Gastroesophageal sphincter (tissue), 3 donors: ENCODE data around the gene FYB1.

Source experiments
- EP300 ChIP-seq: sonication (generic); formaldehyde crosslinking; IDR thresholded peaks from one replicate; pipeline ENCODE4 v1.6.1; 2017; ENCODE audit warnings: antibody characterized with exemption, mild to moderate bottlenecking
- POLR2AphosphoS5 ChIP-seq: sonication (generic); formaldehyde crosslinking; IDR thresholded peaks from one replicate; pipeline ENCODE4 v1.6.1; 2017; ENCODE audit warnings: antibody characterized with exemption
- TF ChIP-seq, protein P1 (sequence below), 4 experiments: fragments of 200-600 bp in 2 of 4; fragments of 450-650 bp in 2 of 4; sonication (generic) in 1 of 4; IDR thresholded peaks; one replicate each; pipeline ENCODE4 v1.5.1; 2017 to 2019; ENCODE audit warnings: antibody characterized with exemption in 4 of 4, mild to moderate bottlenecking in 2 of 4, moderate library complexity in 2 of 4

DNA sequence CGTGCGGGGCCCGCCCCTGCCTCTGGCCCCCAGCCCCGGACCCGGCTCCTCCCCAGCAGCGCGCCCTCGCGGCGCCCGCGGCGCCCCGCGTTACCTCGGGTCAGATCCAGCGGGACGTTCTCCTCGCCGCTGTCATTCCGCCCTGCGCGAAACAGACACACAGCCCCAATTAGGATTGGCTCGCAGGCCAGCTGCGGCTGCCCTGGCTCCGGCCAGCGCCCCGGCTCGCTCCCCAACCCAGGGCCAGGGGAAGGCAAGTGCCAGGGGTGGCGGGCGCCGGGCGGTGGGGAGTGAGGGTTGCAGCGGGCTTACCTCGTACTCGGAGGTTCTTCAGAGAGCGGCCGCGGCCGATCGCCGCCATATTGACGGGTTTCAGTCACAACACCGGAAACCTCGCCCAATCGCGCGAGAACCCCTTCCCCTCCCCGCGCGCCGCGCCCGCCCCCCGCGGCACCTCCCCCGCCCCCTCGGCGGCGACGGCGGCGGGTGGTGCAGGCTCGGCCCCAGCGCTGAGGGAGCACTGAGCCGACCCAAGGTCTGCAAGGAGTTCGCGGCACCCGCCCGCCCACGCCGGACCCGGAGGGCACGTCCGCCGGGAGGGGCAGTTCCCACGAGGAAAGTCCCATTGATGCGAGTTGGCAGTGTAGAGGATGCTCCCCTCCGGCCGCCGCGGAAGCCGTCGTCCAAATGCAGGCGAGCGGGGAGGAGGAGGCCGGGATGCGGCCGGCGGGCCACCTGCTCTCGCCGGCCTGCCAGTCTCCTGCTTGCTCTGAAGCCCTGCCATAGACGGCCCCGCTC lies 145.1 kb downstream of the FYB1 start, which contains the start of gene RICTOR:
- TF ChIP-seq, protein P1, sequence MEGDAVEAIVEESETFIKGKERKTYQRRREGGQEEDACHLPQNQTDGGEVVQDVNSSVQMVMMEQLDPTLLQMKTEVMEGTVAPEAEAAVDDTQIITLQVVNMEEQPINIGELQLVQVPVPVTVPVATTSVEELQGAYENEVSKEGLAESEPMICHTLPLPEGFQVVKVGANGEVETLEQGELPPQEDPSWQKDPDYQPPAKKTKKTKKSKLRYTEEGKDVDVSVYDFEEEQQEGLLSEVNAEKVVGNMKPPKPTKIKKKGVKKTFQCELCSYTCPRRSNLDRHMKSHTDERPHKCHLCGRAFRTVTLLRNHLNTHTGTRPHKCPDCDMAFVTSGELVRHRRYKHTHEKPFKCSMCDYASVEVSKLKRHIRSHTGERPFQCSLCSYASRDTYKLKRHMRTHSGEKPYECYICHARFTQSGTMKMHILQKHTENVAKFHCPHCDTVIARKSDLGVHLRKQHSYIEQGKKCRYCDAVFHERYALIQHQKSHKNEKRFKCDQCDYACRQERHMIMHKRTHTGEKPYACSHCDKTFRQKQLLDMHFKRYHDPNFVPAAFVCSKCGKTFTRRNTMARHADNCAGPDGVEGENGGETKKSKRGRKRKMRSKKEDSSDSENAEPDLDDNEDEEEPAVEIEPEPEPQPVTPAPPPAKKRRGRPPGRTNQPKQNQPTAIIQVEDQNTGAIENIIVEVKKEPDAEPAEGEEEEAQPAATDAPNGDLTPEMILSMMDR (IDR thresholded peaks at IDR 0.05) = no peak
- TF ChIP-seq EP300 (no peak), POLR2AphosphoS5 (peak; percentile 82)
